HTERT RPE-1 (cell line): Measurements from ENCODE around the gene GLUD1.

ENCODE experiments used
- in situ Hi-C: fragments of 300-500 bp; cut with MboI; formaldehyde crosslinking; loops from 4 replicates; pipeline ENCODE4 v1.14.3; 2020; ENCODE audit warnings: low sequenced_read_pairs

The GLUD1 gene

DNA sequence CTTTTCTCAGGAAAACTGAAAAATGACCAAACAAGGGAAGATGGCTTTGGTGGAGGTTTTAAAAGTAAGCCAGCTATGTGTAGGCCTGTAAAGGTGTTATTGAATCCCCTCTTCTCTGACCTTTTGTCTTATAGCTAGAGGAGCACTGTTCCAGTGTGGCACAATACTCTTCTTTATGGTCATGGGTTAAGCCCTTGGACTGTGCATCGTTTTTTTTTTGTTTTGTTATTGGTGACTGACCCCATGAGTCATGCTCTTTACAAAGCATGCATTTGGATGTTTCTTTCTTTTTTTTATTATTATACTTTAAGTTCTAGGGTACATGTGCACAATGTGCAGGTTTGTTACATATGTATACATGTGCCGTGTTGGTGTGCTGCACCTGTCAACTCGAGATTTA, 94.2 kb downstream of the GLUD1 start:
- in situ Hi-C loops = no loop called here
